GM10266 (cell line): ENCODE data around the gene SMPD3.

ENCODE experiments used
- DNase-seq: peaks from one replicate; pipeline ENCODE4 v3.0.0; 2012; ENCODE audit errors: extremely low spot score
- TF ChIP-seq, protein P1 (sequence below): IDR thresholded peaks from 2 replicates; pipeline ENCODE4 v1.5.1; 2012; ENCODE audit warnings: mild to moderate bottlenecking, low read depth; ENCODE audit not compliant: control insufficient read depth, insufficient read depth; ENCODE audit errors: missing control alignments

SMPD3 gene

DNA sequence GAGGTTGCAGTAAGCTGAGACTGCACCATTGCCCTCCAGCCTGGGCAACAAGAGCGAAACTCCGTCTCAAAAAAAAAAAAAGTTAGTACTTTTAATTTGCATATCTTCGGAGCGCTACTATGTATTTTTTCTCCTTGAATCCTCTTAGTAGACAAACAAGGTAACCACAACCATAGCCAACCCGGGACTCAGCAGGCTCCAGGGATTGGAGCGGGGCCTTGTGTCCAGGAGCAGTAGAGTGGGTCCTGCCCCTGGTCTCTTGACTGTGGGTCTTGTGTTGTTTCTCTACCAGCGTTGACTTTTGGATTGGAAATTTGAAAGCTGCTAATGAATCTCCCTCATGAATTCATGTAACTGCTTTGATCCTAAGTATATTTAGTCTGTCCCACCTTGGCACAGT, 105.2 kb downstream of the SMPD3 start:
- DNase-seq = no peak
- TF ChIP-seq, protein P1, sequence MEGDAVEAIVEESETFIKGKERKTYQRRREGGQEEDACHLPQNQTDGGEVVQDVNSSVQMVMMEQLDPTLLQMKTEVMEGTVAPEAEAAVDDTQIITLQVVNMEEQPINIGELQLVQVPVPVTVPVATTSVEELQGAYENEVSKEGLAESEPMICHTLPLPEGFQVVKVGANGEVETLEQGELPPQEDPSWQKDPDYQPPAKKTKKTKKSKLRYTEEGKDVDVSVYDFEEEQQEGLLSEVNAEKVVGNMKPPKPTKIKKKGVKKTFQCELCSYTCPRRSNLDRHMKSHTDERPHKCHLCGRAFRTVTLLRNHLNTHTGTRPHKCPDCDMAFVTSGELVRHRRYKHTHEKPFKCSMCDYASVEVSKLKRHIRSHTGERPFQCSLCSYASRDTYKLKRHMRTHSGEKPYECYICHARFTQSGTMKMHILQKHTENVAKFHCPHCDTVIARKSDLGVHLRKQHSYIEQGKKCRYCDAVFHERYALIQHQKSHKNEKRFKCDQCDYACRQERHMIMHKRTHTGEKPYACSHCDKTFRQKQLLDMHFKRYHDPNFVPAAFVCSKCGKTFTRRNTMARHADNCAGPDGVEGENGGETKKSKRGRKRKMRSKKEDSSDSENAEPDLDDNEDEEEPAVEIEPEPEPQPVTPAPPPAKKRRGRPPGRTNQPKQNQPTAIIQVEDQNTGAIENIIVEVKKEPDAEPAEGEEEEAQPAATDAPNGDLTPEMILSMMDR = no peak

DNA sequence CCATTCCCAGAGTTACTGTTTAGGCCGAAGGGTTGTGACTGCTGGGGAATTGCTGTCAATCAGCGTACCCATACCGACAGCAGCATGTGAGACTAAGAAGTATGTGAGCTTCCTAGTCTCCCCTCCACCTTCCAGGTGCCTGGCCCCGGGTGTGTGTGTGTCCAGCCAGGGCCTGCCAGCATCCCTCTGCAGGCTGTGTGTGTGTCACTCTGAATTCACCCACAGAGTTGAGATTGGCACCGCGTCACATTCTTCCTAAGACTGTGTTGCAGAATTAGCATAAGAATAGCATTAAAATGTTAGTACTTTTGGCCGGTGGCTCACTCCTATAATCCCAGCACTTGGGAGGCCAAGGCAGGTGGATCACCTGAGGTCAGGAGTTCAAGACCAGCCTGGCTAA, 105.7 kb downstream of the SMPD3 start:
- DNase-seq = no peak

DNA sequence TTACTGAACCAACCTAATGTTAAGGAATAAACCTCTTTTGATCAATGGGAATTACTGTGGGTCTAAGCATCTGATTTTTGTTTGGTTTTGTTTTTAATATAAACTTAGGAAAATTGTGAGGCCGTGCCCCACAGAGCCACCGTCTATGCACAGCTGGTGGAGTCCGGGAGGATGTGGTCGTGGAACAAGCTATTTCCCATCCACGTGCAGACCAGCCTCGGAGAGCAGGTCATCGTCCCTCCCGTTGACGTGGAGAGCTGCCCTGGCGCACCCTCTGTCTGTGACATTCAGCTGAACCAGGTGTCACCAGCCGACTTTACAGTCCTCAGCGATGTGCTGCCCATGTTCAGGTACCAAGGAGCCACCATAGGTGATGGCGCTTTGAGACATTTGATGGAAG, 109.1 kb downstream of the SMPD3 start:
- TF ChIP-seq, protein P1 = no peak

More for the DNA sequence above, 105.7 kb downstream of the SMPD3 start:
- TF ChIP-seq, protein P1 = no peak

DNA sequence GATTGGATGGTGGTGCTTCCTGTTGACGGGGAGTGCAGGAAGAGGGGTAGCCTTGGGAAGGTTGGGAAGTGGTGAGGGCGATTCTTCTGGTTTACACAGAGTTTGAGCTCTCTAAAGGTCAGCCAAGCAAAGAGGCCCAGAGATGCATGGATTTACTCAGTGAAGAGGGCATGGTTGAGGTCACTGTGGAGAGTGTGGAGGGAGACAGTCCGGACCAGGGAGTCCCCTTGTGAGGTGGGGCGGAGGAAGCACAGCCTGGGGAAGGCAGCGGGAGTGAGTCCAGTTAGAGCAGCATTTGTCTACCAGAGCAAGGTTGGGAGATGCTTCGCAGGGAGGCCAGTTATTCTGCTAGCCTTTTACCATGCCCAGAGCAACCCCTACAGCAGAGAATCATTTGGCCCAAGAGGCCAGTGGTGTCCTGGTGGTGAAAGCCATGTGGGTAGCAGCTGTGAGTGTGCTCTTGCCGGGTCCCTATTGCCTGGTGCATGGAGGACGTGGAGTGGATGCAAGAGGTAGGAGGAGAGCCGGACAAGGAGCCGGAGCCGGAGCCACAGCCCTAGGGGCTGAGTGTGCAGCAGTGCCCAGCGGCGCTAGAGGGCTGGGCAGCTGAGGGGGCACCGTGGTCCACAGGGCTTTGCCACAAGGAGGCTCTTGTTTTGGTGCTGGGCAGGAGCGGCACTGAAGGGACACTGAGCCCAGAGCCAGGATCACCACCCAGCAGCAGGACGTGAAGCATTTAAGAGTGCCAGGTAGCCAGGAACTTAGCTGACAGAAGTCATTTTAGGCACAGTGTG, 109.8 kb downstream of the SMPD3 start:
- DNase-seq = no peak
- TF ChIP-seq, protein P1 = no peak

More for the DNA sequence above, 109.1 kb downstream of the SMPD3 start:
- DNase-seq = no peak

DNA sequence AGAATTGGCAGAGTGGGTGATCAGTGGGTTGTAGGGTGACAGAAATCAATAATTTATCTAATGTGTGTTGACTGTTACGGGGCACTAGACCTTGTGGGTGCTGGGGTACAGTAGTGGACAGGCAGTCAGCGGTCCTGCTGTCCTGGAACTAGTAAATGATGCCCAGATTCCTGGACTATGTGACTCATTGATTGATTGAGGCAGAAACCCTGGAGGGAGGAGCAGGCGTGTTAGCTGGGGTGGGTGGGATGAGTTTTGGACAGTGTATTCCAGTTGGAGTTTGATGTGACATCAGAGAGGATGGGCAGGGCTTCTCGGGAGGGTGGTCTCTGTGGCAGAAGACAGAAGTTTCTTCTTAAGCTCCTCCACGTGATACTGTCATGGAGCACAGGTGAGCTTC, 113.1 kb downstream of the SMPD3 start:
- DNase-seq = no peak
- TF ChIP-seq, protein P1 = no peak

DNA sequence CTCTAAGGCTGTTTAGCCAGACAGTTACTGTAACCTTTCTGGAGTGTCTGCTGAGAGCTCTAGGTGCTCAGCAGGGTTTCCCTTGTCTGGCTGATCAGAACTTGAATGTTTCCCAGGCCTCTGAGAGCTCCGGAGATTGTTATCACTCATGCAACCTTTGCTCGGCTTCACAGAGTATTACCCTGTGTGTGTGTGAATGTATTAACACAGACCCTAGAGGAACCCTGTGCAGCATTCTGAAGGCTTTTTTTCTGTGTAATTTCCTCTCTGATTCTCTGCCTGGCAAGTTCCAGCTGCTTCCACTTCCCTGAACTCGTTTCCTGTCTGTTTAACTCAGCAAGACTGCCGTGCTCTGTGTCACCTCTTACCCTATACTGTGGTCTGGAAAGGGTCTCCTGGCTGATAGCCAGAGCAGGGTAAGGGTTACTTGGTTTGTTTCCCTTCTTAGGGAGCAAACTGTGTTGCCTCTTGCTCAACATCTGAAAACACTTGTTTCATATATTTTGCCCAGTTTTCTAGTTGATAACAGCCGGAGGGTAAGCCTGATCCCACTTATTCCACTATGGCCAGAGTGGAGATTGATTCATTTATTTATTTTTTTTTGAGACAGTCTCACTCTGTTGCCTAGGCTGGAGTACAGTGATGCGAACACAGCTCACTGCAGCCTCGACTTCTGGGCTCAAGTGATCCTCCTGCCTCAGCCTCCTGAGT, 115.7 kb downstream of the SMPD3 start:
- no peak for DNase-seq
- TF ChIP-seq, protein P1 = no peak
